GM18517 (cell line): ENCODE measurements around the gene DOCK4.

Experiments used
- ATAC-seq: cut with Tn5 transposase; IDR thresholded peaks from one replicate; pipeline ENCODE4 v1.9.1; 2021; ENCODE audit warnings: mild to moderate bottlenecking, moderate library complexity; ENCODE audit not compliant: unreplicated experiment

DOCK4 gene

DNA sequence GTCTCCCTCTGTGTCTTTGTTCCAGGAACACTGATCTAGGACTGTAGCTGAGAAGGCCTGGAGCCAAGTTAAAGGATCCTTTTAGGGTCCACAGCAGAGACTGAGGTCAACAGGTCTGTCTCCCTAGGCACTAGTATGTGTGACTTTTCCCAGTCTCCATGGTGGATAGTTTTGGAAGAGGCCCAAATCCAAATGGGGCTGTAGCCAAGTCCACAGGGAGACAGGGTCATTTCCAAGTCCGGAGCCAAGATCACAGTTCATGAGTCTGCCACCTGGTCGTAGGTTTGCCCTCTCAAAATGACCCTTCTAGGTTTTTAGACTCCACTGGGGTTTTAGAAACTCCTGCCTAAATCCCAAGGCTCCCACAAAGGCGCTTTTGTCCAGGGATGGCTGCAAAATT lies 17.1 kb upstream of the DOCK4 start:
- no peak for ATAC-seq

DNA sequence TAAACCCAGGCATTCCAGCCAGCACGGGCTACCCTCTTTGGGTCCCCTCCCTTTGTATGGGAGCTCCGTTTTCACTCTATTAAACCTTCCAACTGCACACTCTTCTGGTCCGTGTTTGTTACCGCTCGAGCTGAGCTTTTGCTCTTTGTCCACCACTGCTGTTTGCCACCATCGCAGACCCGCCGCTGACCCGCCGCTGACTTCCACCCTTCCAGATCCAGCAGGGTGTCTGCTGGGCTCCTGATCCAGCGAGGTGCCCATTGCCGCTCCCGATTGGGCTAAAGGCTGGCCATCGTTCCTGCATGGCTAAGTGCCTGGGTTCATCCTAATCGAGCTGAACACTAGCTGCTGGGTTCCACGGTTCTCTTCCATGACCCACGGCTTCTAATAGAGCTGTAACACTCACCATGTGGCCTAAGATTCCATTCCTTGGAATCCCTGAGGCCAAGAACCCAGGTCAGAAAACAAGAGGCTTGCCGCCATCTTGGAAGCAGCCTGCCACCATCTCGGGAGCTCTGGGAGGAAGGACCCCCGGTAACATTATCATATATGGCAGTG lies 14.8 kb upstream of the DOCK4 start:
- no peak for ATAC-seq

DNA sequence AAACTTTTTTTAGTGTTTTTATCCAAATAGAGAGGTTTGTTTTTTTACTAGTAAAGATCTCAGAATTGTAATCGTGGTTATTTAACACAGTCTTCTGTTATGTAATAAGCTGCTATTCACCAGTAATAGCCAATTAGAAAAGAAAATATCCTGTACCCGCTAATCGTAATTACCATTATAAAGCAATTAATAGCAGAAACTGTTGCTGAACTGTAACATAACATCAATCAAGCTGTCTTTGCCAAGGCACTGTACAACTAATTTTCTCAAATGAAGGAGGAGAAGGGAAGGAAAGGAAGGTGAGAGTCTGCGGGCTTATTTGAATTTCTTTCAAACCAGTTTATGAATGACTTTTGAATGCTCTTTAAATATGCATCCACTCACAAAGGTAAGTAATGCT lies 9.6 kb upstream of the DOCK4 start:
- no peak for ATAC-seq

DNA sequence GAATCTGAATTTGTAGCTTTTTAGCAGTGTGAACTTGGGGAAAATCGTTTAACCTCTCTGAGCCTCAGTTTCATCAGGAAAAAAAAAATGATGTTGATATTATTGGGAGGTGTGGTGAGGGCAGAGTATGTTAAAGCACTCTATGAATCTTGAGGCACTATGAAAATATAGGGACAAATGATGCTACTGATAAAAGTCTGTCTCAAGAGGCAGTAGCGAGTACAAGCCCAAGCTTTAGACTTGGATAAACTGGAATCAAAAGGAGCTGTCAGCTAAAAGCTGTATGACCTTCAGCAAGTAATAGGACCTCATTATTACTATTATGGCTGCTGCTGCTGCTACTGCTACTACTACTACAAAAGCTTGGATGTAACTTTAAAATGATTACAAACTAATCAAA lies 8.7 kb upstream of the DOCK4 start:
- ATAC-seq: no peak

DNA sequence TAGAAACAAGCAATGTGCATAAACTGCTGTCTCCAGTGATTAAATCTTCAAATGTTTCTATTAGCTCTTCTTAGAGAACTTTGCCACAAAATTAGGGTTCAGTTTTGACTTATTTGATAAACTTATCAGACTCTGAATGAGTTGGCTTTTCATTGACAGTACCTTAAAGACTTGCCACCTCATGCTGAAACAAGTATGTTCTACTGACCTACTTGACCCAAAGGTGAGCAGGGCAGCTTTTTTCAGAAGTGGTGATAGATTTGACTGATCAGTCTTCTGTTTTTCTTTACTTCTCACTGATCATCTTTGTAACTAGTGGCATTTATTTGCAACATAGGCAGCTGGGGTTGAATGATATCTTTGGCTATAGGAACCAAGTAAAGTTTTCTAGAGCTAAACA lies 8.1 kb upstream of the DOCK4 start:
- ATAC-seq: no peak

DNA sequence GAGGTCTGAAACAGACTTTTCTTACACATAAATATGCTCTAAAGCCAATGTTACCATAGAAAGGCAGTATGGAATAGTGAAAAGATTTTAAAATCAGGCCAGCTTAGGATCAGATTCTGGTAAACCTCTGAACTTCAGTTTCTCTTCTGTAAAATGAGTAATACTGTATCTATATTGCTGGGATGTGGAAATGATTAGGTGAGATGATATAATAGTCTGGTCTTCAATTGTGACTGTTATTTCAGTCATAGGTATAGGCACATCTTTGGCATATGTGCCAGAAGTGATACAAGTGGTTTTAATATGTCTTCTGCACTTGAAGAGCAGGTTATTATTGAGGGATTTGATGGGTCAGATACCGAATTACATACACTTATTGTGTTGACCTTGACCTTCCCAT lies 7.5 kb upstream of the DOCK4 start:
- ATAC-seq: no peak

DNA sequence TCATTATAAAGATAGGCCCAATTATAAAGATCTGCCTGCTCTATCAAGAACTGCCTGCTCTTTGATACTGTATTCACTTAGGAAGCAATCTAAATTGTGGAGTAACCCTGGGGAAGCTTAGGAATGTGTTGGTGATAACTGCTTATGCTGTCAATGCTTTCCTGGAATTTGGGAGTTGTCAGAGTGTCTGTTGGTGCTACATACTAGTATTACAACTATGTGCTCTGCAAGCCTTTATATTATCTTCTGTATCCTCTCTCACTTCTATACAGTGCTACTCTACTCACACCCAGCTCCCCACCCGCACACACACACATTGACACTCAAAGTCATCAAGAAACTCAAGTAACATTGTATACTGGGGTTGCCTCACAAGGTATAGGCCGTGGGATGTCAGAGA lies 6.4 kb upstream of the DOCK4 start:
- no peak for ATAC-seq

DNA sequence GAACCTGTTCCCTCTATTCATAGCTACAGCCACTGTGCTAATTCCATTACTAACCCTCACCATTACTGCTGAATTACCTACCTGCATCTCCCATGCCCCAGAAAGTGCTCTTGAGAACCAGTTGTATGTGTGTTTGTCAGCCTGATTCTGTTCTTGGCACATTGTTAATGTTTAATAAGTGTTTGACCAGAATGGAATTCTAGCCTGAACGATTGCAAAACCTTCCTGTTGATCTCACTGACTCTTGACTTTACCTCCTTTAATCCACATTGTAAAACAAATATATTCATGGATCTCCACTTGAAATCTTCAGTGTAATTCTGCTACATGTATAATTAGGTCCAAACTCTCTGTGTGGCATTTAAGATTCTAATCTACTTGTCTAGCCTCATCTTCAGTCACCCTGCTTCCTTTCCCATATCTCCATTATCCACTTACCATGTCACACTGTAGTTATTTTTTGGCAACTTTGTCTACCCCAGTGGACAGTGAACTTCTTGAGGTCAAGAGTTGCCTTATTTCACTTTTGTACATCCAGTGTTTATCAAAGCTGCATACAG lies 5.2 kb upstream of the DOCK4 start:
- no peak for ATAC-seq

DNA sequence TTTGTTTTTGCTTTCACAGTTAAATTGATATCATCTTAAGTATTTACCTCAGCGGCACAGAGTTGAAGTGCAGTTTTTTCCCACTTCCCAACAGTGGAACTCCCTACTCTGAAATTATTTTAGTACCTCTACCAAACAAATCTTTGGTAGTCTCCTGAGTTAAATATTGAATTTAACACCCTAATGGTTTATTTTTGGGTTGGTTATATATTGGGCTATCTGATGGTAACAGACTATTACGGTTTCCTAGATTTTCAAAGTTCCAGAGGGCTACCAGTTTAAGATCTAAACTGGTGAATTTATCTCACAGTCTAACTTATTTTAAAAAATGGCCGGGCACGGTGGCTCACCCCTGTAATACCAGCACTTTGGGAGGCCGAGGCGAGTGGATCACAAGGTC lies 1.6 kb upstream of the DOCK4 start:
- ATAC-seq: no peak

DNA sequence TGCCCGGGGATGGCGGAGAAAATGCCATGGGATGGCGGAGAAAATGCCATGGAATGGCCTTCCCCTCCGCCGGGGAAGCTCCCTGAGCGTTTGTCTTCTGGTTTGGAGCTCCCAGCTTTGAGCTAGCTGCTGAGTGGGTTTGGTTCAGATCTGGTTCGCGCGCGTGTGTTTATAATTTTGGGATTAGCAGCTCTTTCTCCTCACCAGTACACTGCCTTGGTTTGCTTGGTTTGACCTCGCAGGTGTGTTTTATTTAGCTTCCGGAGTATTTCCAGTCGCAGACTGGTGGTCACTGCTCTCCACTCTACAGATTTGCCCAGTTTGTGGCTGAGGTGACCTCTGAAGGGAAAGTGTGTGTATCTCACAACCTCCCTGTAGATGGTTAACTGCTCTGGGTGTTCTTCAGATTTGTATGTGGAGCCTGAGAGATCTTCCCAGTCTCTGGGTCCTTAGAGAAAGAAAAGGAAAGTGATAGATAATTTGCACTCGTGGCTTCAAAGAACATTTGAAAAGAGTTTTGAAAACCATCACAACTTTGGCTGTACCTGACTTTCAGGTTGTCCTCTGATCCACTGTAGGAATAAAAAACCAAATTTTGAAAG lies 893 bp upstream of the DOCK4 start:
- ATAC-seq: no peak

DNA sequence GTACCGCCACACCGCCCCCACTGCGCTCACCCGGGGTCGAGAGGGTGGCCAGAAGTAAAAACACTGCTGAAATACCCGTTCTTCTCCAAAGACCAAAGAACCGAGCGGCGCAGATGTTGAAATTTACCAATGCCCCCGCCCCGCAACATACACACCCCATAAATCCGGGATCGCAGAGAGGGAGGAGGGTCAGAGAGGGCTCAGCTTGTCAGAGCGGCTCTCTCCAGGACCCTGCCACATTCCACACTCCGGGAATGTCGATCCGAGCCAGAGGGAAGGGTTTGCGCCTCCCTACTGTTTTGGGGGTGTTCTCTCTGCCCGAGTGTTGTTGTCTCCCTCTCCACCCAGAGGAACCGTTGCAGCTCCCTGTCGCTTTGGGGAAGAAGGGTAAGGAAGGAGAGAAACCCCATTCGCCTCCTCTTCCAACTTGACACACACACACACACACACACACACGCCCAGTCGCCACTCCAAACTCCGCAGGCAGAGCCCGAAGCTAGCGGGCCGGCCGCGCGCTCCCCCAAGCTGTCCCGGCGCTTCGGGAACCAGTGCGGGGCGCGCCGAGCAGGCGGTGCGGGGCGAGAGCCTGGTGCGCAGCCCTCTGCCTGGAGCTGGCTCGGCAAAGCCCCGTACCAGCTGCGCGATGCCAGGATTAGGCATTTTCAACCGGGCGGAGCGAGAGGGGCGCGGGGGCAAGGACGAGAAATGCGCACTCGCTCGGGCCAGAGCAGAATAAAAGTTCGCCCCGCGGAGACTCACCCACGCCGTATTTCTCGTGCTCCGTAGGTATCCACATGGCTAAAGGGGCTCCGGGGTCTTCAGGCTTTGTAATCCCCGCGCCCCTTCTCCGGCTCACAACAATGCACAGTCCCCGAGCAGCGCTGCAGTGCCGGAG lies 609 bp downstream of the DOCK4 start:
- peak; percentile 6 for ATAC-seq

DNA sequence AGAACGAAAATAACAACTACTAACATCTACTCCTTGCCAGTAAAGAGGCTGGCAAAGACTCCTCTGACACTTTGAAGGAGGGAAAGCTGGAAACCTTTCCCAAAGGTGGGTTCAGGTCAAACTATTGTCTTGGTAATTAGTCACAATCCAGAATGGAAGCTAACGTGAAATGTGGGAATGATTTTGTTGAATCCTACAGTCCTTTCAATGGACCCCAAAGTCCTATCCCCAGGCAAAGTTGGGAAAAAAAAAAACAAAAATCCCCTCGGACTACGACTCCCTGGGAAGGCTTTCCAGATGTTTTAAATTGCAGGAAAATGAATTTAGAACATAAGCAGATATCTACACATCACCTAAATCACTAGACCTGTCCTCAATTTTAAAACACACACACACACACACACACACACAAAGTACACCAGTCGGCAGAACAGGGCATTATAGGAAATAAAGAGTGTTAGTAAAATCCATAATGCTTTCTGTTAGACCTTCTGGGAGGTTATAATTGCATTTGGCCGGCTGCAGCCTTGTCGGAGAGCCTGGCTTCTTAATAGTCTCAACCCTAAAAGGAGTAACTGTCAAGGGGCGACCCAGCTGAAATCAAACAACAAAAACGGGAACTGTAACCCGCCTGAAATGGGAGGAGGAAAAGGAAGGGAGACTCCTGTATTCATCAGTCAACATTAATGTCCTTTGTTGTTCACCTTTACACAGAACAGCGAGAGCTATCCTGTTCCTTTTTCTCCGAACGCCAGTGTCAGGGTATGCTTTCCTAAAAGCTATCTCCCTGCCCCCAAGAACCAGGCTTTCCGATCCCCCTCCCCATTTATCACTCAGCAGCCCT lies 1.5 kb downstream of the DOCK4 start:
- no peak for ATAC-seq

DNA sequence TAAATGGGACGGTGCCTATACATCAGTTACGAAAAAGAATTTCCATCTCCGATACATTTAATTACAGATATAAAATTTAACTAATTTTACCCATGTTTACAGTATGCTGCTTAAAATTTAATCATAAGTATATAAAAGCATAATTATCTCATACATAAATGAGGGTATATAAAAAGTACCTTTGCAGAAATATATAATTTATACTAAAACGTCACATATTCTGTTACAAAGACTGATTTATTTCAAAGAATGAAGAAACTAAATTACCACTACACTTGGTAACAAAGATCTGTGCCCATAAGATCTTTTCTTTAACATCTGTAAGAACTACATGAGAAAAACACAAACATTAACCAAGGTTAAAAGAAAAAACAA lies 2.8 kb downstream of the DOCK4 start:
- no peak for ATAC-seq

DNA sequence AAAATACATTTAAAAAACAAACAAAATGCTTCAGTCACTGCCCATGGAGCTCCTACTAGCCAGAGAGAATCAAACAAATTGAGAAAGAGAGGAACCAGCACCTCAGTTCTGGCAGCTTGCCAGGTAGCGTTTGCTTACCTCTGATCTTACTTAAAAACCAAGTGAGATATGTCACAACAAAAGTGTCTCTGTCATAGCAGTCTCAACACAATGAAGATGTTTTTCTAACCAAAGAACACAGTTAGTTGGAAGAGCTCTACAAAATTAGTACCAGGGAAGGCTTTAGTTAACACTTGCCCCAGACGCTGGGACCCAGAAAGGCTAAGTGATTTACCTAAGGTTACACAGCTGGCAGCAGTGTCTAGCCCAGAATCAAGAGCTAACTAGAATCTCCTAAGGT lies 3.4 kb downstream of the DOCK4 start:
- ATAC-seq: no peak

DNA sequence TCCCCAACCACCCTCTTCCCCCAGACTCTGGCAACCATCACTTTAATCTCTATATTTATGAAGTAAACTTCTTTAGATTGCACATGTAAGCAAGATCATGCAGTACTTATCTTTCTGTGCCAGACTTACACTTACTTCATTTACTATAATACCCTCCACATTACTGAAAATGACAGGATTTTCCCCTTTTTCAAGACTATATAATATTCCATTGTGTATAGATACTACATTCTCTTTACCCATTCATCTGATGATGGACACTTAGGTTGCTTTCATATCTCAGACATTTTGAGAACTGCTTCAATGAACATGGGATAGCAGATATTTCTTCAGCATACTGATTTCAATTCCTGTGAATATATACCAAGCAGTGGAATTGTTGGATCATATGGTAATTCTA lies 4.4 kb downstream of the DOCK4 start:
- no peak for ATAC-seq

DNA sequence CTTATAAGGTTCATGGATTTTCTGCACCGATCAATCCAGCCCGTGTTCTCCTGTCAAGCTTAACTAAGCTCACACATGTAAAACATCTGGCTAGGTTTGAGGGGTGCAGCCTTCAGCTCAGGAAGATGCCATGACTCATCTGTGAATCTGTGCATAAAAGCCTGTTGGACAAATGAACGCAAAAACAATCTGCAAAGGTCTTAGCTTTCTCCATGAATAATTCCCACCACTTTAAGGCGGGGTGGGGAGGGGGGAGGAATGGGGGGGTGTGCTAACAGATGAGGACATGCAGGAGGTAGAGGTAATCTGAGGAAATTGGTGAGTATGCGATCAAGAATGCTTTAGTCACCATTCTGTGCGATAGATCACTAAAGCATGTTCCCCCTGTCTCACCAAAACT lies 4.8 kb downstream of the DOCK4 start:
- ATAC-seq: no peak

DNA sequence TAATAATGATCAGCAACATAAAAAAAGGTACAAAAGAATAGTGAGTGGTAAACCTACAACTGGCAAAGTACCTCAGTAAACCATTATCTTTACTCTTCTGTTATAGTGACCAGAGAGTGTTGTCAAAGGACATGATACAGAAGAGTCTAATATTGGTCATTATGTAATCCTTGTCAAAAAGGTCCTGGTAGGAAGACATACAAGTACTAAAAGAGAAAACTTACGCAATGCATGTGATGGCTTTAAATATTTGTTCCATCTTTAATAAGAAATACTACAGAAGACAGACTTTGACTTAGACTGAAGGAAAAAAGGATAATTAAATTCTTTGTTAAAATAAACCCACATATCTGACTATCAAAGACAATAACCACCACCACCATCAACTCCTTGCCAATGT lies 6.5 kb downstream of the DOCK4 start:
- ATAC-seq: no peak

DNA sequence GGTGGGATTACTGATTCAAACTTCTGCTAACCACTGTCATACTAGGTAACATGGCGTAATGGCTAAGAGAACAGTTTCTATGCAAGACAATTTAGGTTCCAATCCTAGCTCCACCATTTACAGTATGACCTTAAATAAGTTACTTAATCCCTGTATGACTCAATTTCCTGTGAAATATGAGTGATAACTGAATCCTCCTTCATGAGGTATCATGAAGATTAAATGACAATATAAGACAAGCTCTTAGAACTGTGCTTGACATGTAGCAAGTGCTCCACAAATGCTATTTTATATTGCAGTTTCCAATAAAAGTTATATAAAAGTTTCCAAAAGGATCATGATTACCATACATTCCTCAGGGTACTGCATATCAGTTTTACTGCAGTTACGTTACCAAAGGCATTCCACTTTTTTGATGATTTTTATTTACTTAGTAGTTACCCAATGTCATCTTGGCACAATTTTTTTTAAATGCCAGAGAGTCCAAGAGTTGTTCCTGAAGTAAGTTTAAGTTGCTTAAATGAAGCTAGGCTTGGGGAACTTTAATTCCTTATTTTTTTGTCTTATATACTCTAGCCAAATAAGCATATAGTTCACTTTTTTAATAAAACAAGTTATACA lies 7.1 kb downstream of the DOCK4 start:
- ATAC-seq: no peak

DNA sequence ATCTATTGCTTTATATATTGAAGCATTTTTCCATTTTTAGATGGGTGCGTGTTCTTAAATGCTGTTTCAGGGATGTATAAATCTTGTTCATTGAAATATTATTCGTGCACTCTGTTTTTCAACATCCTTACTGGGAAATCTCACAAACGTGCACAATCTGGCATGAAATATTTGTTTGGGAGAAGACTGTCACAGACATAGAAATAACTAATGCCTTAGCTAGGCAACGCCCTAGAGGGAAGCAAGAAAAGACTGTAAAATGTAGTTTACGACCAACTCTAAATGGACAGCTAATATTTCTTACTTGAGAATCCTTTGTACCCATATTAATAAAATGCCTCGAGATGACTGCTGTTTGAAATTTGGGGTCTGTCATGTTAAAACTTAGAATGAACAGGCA lies 8.9 kb downstream of the DOCK4 start:
- no peak for ATAC-seq

DNA sequence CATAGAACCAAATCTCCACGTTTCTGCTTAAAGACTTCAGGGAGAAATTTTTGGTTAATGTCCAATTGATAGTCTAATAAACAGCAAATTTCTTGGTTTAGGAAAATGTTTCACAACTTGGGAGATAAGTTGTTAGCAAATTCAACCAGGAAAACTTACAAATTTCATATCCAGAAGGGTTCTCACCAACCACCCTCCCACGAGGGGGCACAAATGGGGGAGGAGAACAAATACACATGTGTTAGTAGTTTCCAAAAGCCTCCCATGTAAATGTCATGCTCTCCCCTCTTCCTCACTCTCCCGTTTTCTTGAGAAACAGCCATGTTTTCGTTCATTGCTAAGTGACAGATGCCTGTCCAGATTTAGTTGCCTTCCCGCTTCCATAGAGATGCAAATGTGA lies 10.5 kb downstream of the DOCK4 start:
- ATAC-seq: no peak
